ENCODE results near the gene SPR. TPM values are rescaled to one million over a fixed set of nuclear protein-coding genes. Genes with fewer than 3 reads are reported as not detected.

Gene SPR
- polyA plus RNA-seq, 2 of the 4 experiments (the other 2 are of a cell fraction), result 88.5 to 138 TPM

DNA sequence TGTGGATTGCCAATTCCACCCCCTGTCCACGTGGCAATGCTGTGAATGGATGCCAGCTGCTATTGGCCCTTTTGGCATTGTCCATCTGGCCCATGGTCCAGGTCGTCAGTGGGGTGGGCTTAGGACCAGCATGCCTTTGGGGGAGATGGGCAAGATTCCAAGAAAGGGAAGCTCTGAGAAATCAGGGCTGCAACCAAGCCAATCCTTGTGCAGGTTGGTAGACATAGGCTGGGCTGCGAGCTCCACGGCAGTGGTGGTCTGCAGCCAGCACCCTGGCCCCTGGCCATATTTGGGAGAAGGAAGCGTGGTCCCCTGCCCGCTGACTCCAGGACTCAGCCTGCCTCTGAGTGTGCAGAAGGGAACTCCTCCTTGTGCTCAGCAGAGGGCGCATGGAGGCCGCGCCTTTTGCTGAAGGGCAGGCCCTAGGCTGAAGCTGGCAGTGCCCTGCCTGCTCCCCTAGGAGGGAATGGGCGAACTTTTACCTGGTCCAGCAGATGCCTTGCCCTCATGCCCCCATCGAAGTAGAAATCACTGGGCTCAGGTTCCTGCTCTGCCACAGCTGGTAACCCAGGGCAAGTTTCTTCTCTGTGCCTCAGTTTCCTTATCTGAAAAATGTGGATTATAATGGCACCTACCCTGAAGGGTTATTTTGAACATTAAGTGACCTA is 5.4 kb downstream of the SPR start:
- 12% methylated on average over 11 of the region's 11 CpGs for WGBS (ENCODE audit: missing lambda C conversion rate)
- Histone ChIP-seq H3K4me1 (peaks cover 24% of the 10 kb centered on the region), H3K4me3 (no peak overlapping the region), H3K9me3 (no peaks in the 10 kb centered on the region), H3K4me2 (no peak overlapping the region), H3K27ac (no peak overlapping the region)
- POLR2A ChIA-PET, result interaction anchor here (1.0 kb wide), 1 partner anchor 285 kb away, joined by 5 read pairs; no protein-coding TSS in a partner anchor
- CTCF ChIA-PET, result interaction anchor here (0.6 to 13.9 kb wide), 93 partner anchors 9 to 1704 kb away, joined by 3 to 260 read pairs (median 6); partner anchors contain the start of gene EMX1
- ATAC-seq (peak; percentile 89 to 92), FAIRE-seq (no peak), DNase-seq (ENCODE audit: low read depth in 1 of 2, low spot score in 1 of 2) (peak; percentile 80 to 85)
- TF ChIP-seq MAFK (IDR thresholded peaks at IDR 0.05; ENCODE audit: partially characterized antibody) (no peak), ZFP36 (IDR thresholded peaks at IDR 0.05; ENCODE audit: borderline replicate concordance, partially characterized antibody) (no peak), FOSB (CRISPR knock-in tag; IDR thresholded peaks at IDR 0.05) (no peak), RCOR1 (IDR thresholded peaks at IDR 0.05; ENCODE audit: low read depth, low read length) (no peak), MYC (IDR thresholded peaks at IDR 0.05; ENCODE audit: borderline replicate concordance, low read length) (no peak), JUNB (IDR thresholded peaks at IDR 0.05) (no peak), RAD21 (conservative IDR thresholded peaks at IDR 0.05 in 1 of 2, IDR thresholded peaks at IDR 0.05 in 1 of 2) (peak; percentile 81 to 85), KDM5A (IDR thresholded peaks at IDR 0.05) (no peak), SMC3 (IDR thresholded peaks at IDR 0.05) (peak; percentile 87), JUN (IDR thresholded peaks at IDR 0.05) (0 out of 5 replicates have a peak, but pooled peaks of 1 of the 2 experiments have one; percentile 24), KDM1A (IDR thresholded peaks at IDR 0.05; ENCODE audit: low read depth) (no peak), CEBPB (IDR thresholded peaks at IDR 0.05) (no peak)
- TF ChIP-seq, protein P1, sequence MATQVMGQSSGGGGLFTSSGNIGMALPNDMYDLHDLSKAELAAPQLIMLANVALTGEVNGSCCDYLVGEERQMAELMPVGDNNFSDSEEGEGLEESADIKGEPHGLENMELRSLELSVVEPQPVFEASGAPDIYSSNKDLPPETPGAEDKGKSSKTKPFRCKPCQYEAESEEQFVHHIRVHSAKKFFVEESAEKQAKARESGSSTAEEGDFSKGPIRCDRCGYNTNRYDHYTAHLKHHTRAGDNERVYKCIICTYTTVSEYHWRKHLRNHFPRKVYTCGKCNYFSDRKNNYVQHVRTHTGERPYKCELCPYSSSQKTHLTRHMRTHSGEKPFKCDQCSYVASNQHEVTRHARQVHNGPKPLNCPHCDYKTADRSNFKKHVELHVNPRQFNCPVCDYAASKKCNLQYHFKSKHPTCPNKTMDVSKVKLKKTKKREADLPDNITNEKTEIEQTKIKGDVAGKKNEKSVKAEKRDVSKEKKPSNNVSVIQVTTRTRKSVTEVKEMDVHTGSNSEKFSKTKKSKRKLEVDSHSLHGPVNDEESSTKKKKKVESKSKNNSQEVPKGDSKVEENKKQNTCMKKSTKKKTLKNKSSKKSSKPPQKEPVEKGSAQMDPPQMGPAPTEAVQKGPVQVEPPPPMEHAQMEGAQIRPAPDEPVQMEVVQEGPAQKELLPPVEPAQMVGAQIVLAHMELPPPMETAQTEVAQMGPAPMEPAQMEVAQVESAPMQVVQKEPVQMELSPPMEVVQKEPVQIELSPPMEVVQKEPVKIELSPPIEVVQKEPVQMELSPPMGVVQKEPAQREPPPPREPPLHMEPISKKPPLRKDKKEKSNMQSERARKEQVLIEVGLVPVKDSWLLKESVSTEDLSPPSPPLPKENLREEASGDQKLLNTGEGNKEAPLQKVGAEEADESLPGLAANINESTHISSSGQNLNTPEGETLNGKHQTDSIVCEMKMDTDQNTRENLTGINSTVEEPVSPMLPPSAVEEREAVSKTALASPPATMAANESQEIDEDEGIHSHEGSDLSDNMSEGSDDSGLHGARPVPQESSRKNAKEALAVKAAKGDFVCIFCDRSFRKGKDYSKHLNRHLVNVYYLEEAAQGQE (IDR thresholded peaks at IDR 0.05), result no peak
- TF ChIP-seq, protein P2, sequence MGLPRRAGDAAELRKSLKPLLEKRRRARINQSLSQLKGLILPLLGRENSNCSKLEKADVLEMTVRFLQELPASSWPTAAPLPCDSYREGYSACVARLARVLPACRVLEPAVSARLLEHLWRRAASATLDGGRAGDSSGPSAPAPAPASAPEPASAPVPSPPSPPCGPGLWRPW (IDR thresholded peaks at IDR 0.05), result no peak
- TF ChIP-seq, protein P3, sequence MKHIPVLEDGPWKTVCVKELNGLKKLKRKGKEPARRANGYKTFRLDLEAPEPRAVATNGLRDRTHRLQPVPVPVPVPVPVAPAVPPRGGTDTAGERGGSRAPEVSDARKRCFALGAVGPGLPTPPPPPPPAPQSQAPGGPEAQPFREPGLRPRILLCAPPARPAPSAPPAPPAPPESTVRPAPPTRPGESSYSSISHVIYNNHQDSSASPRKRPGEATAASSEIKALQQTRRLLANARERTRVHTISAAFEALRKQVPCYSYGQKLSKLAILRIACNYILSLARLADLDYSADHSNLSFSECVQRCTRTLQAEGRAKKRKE (CRISPR knock-in tag; IDR thresholded peaks at IDR 0.05; ENCODE audit: low read depth), result no peak
- TF ChIP-seq, protein P4, sequence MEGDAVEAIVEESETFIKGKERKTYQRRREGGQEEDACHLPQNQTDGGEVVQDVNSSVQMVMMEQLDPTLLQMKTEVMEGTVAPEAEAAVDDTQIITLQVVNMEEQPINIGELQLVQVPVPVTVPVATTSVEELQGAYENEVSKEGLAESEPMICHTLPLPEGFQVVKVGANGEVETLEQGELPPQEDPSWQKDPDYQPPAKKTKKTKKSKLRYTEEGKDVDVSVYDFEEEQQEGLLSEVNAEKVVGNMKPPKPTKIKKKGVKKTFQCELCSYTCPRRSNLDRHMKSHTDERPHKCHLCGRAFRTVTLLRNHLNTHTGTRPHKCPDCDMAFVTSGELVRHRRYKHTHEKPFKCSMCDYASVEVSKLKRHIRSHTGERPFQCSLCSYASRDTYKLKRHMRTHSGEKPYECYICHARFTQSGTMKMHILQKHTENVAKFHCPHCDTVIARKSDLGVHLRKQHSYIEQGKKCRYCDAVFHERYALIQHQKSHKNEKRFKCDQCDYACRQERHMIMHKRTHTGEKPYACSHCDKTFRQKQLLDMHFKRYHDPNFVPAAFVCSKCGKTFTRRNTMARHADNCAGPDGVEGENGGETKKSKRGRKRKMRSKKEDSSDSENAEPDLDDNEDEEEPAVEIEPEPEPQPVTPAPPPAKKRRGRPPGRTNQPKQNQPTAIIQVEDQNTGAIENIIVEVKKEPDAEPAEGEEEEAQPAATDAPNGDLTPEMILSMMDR (IDR thresholded peaks at IDR 0.05), result peak; percentile 84

DNA sequence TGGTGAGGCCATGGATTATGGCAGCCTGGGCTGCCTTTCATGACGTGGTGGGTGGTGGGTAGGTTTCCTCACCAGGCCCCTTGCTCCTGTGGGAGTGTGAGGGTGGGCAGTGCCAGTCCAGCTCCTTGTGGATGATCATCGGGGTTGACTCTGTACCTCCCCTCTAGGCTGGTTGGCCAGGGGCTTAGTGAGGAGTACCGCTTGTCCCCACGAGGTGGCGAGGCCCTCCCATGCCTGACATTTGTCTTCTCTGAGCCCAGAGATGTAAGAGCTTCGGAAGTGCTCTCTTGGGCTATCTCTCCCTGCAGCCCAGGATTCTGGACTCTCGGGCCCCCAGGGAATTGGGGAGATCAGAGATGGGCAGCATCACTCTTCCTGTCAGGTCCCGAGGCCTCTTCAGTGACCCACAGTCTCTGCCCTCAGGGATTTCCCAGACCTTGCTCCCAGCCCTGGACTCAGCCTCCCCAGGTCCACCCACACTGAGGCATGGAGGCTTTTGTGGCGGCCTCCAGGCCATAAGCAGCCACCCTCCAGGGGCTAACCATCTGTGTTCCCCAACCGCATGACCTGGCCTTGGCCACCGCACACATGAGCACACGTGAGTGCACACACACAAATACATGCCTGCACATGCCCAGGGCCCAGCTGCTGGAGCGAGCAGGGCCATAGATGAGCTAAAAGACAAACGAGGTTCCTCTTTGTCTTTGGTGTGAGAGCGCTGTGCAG is 6.5 kb downstream of the SPR start:
- FAIRE-seq (no peak), ATAC-seq (peak; percentile 87 to 92), DNase-seq (ENCODE audit: low read depth in 1 of 2, low spot score in 1 of 2) (peak; percentile 69 to 82)
- POLR2A ChIA-PET, result interaction anchor here (1.0 kb wide), 1 partner anchor 284 kb away, joined by 5 read pairs; no protein-coding TSS in a partner anchor
- Histone ChIP-seq H3K9me3 (no peaks in the 10 kb centered on the region), H3K4me2 (no peak overlapping the region), H3K4me3 (no peak overlapping the region), H3K27ac (peak overlapping the region in 1 of 2 experiments; percentile 63; a peak in 4 of 6 replicates), H3K4me1 (peaks cover 16% of the 10 kb centered on the region)
- CTCF ChIA-PET, result interaction anchor here (0.6 to 13.9 kb wide), 69 partner anchors 8 to 1358 kb away, joined by 3 to 260 read pairs (median 9); partner anchors contain the start of gene EMX1
- 45% methylated on average over 14 of the region's 15 CpGs for WGBS (ENCODE audit: missing lambda C conversion rate)
- TF ChIP-seq EHMT2 (IDR thresholded peaks at IDR 0.05; ENCODE audit: low read depth) (no peak), KDM1A (IDR thresholded peaks at IDR 0.05; ENCODE audit: low read depth) (no peak), SMC3 (IDR thresholded peaks at IDR 0.05) (peak; percentile 77), RARB (CRISPR knock-in tag; IDR thresholded peaks at IDR 0.05) (no peak), ZC3H11A (IDR thresholded peaks at IDR 0.05) (no peak), FOSL2 (IDR thresholded peaks at IDR 0.05) (no peak), FOSL2 (CRISPR knock-in tag; IDR thresholded peaks at IDR 0.05) (no peak), RAD21 (conservative IDR thresholded peaks at IDR 0.05 in 1 of 2, IDR thresholded peaks at IDR 0.05 in 1 of 2) (peak; percentile 75 to 80), BHLHE40 (IDR thresholded peaks at IDR 0.05; ENCODE audit: low read depth, low read length) (no peak), SREBF2 (IDR thresholded peaks at IDR 0.05) (no peak), NFE2L2 (conservative IDR thresholded peaks at IDR 0.05; ENCODE audit: low read length) (no peak), TP53 (CRISPR knock-in tag; IDR thresholded peaks at IDR 0.05) (no peak)
- TF ChIP-seq, protein P2 (IDR thresholded peaks at IDR 0.05), result no peak
- TF ChIP-seq, protein P4 (IDR thresholded peaks at IDR 0.05), result peak; percentile 68

Data from A549 (cell line).